NCI-H2171 (cell line): ENCODE data around the gene PDZD7.

Experiments
- DNase-seq: peaks from one replicate; lab custom pipeline; 2025; lab: John Stamatoyannopoulos, UW

PDZD7 gene

DNA sequence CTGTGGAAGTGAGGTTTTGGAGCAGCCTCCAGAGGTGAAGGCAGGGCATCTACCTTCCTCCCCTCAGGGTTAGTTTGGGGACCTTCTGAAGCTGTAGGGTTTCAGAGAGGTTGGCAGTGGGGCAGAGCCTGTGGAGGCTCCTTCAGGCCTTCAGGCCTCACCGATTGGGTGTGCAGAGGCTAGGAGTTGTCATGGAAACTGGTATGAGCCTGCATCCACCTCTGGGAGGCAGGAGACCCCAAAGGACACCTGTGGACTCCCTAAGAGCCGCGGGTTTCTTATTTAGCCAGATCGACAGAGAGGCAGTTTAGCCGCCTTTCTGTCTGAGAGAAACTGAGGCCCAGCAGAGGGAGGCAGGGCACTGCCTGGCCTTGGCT is 29.3 kb downstream of the PDZD7 start:
- DNase-seq: no peak

DNA sequence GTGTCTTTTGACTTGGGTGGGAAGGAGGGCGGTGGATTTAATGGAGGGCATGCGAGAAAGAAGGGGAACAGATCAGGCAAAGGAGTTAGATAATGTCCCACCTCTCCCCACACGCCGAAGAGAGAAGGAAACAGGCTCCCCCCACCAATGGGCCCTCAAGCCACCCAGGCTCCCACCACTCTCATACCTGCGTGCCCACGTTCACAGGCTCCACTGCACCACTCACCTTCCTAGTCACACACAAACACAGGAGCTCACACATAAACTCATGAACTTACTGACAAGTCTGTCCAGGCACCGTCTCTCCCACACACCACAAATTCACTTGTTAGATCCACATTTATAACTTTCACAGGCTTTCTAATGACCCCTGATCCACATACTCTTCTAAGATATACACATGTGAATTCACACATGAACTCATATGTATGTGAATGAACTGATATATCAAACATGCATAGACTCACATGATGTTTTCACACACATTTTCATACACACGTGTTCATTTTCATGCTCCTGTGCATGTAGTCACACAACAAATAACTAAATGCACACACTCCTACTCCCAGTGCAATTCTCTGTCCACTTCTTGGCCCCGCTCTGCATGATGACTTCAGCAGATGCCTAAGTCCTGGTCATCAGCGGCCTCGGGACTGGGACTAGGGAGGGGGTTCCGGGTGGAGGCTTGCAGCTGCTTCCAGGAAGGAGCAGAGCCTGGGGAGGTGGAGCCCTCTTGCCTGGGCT is 29.8 kb downstream of the PDZD7 start:
- no peak for DNase-seq

DNA sequence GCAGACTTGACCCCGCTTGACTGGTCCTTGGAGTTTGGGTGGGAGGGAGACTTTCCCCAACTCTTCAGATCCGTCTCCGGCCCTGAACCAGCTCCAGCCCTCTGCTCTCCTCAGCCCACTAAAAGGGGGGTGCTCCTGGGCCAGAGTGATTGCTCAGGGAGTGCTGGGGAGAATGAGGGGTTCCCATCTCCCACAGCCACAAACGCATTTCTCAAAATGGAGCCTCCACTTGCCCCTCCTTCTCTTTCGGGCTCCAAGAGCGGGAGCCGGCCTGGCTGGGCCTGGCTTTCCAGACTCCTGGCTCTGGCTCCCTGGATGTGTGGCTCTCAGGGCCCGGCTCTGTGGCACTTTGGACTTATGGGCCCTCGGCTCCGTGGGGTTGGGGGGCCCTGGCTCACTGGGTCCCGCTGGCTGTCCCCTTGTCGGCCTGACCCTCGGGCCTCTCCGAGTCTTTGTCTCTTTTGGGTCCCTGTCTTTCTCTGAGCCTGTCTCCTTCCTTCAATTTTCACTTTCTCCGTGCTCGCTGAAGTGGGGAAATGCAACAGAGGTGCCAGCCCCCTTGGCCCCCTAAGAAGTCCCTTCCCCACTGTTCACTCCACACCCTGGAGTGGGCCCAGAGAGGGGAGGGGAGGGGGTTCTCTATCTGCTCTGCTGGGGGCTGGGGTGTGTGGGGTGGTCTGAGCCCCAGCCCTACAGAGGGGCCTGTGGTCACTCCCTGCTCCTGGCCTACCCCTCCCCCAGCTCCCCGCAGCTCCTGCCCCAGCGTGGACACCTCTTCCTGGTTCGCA is 30.6 kb downstream of the PDZD7 start:
- no peak for DNase-seq

DNA sequence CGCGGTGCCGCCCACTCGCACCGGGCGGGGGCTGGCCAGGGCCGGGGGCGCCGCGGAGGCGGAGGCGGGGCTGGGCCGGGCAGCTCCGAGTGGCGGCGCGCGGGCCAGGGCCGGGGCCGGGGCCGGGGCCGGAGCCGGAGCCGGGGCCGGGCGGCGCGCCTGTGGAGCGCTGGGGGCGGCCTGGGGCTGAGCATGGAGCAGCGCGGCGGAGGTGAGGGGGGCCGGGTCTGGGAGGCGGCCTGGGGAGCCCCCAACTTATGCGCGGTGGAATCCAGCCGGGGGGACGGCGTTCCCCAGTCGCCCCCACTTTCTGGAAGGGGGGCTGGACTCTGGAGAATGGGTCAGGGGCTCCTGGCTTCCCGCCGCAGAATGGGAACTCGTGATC is 31.2 kb downstream of the PDZD7 start, which contains the start of gene LZTS2:
TSS of gene LZTS2 (plus strand) at position 67 of the 385 bp plus-strand sequence. CDS start 2,731 bp downstream, outside the sequence.
- DNase-seq: no peak

DNA sequence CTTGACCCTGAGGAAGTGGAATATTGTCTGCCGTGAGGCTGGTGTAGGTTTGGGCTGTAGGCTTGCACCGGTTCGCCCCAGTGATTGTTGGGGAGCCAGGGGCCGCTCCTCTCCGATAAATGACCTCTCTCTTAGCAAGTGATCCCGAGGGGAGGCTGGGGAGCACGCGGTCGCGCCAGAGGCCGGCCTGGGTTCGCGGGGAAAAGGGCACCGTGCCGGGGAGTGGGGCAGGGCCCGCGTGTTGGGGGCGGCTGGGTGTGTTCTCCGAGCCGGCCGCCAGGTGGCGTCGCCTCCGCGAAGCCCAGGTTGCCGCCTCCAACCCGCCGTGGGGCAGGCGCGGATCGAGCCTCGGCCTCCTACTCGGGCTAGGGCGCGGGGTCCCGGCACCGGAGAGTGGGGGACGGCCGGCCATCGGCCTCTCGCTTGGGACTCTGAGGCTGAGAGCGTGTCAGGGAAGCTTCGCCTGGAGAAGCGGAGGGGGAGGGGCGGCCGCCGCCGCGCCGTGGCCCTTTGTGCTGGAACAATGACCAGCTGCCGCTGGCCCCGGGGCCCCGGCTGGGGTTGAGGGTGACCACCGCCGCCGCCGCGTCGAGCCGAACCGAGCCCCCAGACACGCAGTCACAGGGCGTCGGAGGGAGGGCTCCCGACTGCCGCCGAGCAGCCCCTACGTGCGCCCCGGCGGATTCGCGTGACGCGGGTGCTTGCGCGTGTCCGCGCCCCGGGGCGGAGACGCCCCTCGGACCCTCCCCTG is 31.8 kb downstream of the PDZD7 start:
- DNase-seq: peak; percentile 31

DNA sequence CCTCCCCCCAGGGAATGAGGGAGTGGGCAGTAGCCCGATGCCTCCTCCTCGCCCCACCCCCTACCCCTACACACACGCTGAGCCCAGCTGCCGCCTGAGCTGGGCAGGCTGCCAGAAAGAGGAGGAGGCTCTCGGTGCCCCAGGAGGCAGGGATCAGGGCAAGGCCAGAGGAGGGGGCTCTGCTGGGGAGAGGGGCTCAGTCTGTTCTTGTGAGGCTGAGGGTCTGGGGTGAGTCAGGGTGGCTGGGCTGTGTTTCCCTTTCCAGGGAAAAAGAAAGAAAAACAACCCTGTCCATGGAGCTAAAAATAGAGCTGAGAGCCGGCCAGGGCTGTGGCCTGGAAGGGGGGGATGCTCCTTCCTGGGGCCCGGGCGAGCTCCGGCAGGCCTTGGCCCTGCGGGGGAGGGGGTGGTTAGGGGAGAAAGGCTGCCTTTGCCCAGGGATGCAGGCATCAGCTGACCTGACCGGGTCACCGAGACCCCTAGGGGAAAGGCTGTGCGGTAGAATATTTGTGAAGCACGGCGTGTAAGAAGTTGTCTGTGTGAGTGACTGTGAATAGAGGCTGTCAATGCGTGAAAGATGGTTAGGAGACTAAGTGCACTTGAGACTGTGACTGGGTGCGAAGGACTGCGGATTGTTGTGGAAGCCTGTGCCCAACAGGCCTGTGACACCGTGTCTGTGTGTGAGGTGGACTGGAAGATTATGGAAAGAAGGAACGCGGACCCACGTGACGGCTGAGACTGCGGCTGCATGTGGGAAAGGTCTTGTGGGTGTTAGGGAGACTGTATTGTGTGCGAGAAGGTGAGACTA is 32.5 kb downstream of the PDZD7 start:
- peak; percentile 72 for DNase-seq

DNA sequence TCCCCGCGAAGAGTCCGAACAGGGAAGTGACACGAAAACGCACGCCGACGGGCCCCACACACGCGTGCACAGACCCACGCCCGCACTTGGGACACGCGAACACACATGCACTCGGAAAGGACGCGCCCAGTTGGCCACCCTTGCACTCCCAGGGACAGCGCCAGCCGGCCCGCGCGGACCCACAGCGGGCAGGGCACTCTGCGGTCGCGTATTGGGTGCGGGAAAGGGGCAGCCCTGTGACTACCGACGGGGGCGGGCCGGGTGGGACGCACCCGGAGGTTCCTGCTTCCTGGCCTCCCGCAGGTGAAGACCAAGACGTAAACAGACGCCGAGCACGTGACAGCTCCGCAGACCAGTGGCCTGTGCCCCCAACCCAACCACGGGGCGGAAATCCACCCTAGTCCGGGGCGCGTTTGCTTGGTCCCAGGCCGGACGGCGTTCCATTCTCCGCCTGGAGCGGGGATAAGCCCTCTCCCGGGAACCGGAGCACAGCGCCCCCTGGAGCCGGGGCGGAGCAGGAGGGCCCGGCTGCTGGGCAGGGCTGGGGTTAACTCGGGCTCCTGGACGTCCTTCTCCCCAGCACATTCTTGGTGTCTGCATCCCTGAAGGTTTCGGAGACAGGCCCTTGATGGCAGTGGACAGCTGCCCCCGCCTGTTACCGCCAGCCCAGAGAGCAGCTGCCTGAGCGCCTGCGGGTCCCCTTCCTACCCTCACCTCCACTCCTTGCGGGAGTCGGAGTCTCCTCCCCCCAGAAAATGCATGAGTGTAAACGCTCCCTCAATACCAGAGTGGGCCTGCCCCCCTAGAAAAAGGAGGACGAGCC is 33.4 kb downstream of the PDZD7 start:
- DNase-seq: peak; percentile 30

DNA sequence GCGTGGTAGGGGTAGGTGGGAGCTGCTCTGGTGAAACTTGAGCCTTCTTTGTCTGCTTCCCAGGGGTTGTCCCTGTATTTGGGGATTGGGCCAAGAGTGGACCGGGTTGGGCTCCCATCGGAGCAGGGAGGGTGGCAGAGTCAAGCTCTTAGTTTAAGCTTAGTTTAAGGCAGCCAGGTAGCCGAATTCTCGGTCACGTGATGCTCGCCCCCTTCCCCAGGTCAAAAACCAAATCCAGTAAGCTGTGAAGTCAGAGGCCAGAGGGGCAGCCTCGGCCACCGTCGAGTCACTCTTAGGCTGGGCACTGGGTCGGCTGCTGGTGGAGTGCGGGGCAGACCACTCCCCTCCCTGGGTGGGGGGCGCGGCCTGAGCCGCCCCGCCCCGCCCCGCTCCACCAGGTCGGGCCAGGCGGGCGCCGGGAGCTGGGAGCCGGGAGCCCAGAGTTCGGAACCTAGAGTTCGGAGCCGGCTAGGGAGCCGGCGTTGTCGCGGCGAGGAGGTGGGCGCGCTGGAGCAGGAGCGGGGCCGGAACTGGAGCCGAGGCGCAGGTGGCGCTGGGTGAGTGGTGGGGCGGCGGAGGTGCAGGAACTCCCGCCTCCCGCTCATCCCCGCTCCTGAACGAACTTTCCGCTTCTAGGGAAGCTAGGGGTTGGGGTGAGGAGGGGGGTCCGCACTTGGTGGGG is 34.1 kb downstream of the PDZD7 start:
- no peak for DNase-seq

DNA sequence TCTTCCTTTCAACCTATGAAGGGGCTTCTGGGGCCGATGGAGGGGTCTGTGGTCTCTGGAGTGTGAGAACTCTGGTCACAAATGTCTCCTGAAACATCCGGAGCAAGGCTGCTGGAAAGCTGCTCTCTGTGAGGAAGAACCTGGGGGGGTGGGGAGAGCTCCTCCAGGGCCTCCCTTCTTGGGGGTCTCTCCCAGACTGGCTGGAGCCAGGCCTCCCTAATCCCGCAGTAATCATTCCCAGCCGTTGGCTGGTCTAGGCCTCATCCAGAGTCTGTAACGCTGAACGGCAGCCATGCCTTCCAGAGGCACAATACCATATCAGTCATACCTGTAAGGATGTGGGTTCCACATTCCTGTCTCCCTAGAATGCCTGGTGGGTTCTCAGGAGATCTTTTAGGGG is 35.7 kb downstream of the PDZD7 start:
- DNase-seq: no peak

DNA sequence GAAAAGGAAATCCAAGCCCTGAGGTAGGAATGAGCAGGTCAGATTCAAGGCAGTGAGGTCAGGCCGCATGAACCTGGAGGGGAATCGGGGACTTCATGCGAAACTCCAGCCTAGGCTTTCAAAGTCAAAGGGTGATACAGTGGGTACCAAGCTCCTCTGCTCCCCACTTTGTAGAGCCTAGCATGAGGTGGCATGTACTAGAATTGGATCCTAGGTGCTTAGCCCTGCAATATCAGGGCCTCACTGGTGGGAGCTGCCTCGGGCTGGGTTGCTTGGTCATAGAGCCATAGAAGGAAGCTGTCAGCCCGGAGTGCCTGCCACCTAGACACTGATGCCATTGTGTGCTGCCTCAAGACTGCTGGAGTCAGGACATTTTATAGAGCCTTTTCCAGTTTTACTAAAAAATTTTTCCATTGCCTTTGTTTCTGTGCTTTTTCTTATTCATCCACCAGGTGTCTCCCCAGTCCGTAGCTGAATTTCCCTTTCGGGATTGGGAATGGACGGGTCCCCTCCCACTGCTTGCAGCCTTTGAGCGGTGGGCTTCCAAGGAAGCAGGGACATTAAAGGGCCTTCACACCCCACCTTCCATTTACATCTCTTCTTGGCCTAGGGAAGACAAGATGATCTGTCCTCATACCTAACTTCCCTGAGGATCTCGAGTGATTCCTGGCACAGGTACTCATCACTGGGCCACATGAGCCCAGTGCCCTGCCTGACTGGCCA is 36.8 kb downstream of the PDZD7 start:
- DNase-seq: no peak

DNA sequence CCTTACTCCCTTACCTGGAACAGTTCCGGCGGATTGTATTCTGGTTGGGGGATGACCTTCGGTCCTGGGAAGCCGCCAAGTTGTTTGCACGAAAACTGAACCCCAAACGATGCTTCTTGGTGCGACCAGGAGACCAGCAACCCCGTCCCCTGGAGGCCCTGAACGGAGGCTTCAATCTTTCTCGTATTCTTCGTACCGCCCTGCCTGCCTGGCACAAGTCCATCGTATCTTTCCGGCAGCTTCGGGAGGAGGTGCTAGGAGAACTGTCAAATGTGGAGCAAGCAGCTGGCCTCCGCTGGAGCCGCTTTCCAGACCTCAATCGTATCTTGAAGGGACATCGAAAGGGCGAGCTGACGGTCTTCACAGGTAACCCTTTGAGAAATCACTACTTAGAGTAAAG is 41.8 kb downstream of the PDZD7 start:
- no peak for DNase-seq

DNA sequence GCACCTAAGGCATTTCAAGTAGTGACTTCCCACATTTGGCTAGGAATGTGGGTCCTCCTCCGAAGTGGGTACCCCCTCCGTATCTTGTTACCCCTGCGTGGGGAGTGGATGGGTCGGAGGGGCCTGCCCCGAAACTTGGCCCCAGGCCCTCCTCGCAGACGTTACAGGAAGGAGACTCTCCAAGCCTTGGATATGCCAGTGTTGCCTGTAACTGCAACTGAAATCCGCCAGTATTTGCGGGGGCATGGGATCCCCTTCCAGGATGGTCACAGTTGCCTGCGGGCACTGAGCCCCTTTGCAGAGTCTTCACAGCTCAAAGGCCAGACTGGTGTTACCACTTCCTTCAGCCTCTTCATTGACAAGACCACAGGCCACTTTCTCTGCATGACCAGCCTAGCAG is 42.8 kb downstream of the PDZD7 start:
- no peak for DNase-seq

DNA sequence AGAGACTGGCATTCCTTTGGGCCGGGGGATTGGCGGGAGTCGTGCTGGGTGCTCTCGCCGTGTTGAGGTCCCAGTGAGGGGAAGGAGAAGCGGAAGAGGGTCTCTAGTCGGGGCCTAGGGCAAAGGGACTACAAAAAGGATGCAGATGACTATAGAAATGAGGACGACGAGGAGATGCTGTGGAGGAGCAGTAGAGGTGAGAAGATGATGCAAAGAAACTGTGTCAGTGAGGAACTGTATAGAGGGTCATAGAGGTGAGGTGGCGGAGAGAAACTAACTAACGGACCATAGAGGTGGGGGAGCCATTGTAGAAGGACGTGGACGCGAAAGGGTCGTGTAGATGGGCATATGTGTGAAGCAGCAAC is 43.3 kb downstream of the PDZD7 start:
- DNase-seq: no peak

DNA sequence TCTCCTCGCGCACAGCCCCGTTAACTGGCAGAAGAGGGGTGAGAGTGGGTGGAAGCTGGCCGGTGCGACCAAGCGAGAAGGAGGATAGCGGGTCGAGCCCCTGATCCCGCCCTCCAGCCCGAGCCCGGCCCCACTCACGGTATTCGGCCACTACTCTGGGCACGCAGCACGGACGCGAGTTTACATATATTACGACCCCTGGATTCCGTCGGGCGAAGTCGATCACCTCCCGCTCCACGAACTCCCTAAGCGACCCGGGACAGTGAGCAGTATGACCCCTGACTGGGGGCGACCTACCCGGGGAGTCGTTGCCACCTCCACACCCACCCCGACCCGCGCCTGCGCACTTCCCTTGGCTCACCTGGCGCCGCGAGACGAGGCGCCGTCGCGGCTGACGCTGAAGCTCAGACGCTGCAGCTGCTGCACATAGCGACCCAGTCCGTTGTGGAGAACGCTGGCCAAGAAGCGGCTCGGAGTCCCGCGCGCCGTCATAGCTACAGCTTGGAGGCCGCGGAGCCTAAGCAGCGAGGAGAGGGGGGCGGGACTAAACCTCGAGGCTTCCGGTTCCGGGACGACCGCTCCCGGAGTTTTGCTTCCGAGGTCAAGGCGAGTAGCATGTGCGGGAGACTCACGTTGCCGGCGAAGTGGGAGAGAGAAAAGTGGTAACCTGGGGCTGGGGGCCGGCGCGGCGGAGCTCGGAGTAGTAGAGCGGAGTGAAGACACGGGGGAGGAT is 43.8 kb downstream of the PDZD7 start, which contains the start of the genes MRPL43 and TWNK:
TSS of gene MRPL43 (minus strand) at position 546 of the 733 bp plus-strand sequence. CDS start at position 492, 54 bp downstream.
TSS of gene TWNK (plus strand) at position 592 of the 733 bp plus-strand sequence. CDS start 668 bp downstream, outside the sequence.
- peak; percentile 51 for DNase-seq

DNA sequence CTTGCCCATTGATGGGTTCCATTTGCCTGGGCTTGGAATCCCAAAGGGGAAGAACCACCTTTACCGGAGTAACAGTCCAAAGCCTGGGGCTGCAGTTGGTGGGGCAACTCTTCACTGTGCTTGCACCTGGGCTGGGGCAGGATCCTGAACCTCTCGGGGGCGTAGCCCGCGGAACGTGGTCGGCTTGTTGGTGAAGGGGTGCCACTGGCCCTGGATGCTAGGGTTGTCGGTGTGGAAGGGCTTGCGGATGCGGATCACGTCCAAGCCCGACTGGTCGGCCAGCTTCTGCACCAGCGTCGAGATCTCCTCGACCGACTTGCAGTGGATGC is 44.3 kb downstream of the PDZD7 start:
- no peak for DNase-seq

DNA sequence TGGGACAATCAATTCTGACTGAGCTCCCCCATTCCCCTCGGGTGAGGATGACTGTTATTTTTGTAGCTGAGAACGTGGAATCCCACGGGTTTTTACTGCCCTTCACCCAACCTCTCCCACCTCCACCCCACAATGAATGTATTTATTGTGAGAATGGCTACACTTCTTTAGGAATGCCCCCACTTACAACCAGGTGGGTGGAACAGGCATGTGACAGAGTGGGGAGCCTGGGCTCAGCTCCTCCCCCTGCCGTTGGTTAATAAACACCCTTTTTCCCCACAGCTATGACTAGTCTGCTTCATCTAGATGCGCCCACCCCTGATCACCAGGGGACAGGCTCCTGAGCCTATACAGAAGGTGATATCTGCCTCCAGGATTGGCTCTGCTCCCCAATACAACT is 45.6 kb downstream of the PDZD7 start:
- DNase-seq: no peak

DNA sequence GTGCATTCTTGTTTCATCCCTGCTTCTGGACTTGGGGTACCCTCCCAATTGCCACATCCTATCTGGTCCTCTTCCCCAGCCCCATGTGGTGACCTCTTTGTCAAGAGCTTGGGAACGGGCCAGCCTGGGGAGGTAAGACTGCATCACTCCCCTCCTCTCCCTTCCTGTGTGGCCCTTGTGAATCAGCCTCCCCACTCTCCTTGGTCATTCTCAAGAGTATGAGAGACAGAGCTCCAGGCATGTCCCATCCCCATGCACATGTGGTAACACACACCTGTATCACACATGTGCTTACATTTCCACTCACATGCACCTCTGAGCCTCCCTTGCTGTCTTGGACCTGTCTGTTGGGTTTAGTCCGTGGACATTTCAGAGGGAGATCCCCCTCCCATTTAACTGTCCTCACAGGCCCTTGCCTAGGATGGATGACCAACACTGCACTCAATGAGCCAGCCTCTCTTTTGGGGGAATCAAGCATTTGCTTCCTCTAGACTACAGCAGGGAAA is 46.2 kb downstream of the PDZD7 start:
- no peak for DNase-seq

DNA sequence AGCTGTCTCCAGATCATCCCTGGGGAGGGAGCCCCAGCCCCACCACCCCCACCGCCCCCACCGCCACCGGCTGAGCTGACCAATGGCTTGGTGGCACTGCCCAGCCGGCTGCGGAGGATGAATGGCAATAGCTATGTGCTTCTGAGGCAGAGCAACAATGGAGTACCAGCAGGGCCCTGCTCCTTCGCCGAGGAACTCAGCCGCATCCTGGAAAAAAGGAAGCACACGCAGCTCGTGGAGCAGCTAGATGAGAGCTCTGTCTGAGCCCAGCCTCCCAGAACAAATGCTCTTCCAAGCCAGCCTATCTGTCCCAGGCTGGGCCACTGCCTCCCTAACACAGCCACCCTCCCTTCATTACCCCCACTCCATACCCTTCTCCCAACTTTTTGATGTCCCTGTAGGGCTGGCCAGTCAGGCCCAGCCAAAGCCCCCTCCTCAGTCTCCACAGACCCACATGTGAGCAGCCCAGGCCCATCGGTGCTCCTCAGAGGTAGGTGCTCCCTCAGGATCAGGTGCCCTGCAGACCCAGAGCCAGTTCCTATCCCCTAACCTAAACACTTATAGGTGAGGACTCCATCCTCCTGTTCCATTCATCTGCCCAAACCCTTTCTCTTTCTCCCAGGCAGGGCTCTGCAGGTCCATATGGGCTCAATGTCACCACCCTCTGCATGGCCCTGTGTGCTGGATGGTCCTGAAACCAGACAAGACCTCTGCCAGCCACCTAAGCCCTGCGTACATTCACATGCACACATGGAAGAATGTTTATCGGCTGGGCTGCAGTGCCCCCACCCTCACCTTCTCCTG is 46.9 kb downstream of the PDZD7 start:
- no peak for DNase-seq
